ENCODE results near the gene ZNF784. TPM values are rescaled to one million over a fixed set of nuclear protein-coding genes. Genes with fewer than 3 reads are reported as not detected.
A peak's percentile ranks its signal among the peaks of the same experiment; 100 is the strongest.

Gene ZNF784
- polyA plus RNA-seq, 1 experiment: 1.9 TPM

DNA sequence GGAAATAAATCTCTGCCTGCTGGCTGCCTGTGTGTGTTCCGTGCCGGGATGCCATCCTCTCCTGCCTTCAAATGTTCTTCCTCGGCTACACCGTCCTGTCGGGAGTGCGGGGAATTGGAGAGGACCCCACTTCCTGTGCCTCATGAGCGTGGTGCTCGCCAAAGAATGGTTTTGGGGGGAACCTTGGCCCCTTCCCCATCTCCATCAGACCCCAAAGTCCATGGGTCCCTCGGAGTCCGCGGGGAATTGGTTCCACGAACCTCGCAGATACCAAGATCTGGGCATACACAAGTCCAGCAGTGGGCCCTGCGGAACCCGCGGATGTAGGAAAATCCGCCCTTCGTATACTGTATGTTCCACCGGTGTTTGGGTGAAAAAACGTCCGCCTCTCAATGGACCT, 21.3 kb downstream of the ZNF784 start:
- H3K27ac ChIP-seq (ENCODE audit: low read depth, low read length): no peak overlapping the region
- no peak for DNase-seq (ENCODE audit: low read depth, low spot score)
- no peaks in the 10 kb centered on the region for H3K27me3 ChIP-seq (ENCODE audit: control insufficient read depth, insufficient read depth, low read length)
- POLR2A ChIA-PET: no interaction called here
- CTCF ChIA-PET: no interaction called here
- peaks cover 13% of the 10 kb centered on the region; the same call in 1 of the 2 replicates for H3K9me3 ChIP-seq (ENCODE audit: control insufficient read depth, insufficient read depth, low read length)
- TF ChIP-seq, protein P1, sequence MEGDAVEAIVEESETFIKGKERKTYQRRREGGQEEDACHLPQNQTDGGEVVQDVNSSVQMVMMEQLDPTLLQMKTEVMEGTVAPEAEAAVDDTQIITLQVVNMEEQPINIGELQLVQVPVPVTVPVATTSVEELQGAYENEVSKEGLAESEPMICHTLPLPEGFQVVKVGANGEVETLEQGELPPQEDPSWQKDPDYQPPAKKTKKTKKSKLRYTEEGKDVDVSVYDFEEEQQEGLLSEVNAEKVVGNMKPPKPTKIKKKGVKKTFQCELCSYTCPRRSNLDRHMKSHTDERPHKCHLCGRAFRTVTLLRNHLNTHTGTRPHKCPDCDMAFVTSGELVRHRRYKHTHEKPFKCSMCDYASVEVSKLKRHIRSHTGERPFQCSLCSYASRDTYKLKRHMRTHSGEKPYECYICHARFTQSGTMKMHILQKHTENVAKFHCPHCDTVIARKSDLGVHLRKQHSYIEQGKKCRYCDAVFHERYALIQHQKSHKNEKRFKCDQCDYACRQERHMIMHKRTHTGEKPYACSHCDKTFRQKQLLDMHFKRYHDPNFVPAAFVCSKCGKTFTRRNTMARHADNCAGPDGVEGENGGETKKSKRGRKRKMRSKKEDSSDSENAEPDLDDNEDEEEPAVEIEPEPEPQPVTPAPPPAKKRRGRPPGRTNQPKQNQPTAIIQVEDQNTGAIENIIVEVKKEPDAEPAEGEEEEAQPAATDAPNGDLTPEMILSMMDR (IDR thresholded peaks at IDR 0.05; ENCODE audit: low read depth, low read length): no peak
- no peak overlapping the region for H3K4me3 ChIP-seq (ENCODE audit: low read depth, low read length)

DNA sequence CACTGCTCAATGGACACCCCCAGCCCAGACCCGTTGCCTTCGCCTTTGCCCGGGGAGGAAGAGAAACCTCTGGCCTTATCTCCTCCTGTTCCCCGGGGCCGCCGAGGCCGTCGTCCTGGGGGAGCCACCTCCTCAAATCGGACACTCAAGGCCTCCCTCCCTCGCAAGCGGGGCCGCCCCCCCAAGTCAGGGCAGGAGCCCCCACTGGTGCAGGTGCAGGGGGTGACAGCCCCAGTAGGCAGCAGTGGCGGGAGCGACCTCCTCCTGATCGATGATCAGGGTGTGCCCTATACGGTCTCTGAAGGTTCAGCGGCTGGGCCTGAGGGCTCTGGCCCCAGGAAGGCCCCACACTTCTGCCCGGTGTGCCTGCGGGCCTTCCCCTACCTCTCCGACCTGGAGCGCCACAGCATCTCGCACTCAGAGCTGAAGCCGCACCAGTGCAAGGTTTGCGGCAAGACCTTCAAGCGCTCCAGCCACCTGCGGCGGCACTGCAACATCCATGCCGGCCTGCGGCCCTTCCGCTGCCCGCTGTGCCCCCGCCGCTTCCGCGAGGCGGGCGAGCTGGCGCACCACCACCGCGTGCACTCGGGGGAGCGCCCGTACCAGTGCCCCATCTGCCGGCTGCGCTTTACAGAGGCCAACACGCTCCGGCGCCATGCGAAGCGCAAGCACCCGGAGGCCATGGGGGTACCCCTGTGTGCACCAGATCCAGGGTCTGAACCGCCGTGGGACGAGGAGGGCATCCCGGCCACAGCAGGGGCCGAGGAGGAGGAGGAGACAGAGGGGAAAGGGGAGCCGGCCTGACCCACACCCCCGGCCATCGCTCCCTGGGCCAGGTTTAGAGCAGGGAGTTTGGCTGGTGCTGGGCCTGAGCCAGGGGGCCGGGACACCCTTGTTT, 22.0 kb downstream of the ZNF784 start:
- Histone ChIP-seq H3K4me3 (ENCODE audit: low read depth, low read length) (no peak overlapping the region), H3K27me3 (ENCODE audit: control insufficient read depth, insufficient read depth, low read length) (no peaks in the 10 kb centered on the region), H3K27ac (ENCODE audit: low read depth, low read length) (no peak overlapping the region), H3K9me3 (ENCODE audit: control insufficient read depth, insufficient read depth, low read length) (peaks cover 16% of the 10 kb centered on the region; the same call in 1 of the 2 replicates)
- TF ChIP-seq, protein P1 (IDR thresholded peaks at IDR 0.05; ENCODE audit: low read depth, low read length): no peak
- CTCF ChIA-PET: interaction anchor here (0.5 kb wide), 1 partner anchor 574 kb away, joined by 4 read pairs; the partner anchor contains the start of gene GALP
- DNase-seq (ENCODE audit: low read depth, low spot score): no peak
- POLR2A ChIA-PET: no interaction called here

DNA sequence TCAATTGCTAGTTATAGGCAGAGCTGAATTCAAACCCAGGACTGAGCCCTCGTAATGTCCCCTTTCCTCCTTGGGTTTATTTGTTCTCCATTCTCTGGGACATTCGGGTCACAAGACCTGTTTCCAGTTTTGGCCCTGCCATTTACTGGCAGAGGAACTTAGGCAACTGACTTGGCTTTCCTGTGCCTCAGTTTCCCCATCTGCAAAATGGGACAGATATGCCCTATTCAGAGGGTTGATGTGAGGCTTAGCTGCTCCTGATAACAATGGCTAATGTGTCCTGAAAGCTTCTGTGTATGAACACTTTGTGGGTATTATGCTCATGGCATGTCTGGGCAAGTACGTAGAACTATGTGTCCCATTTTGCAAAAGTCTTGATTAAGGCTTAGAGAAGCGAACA, 23.3 kb downstream of the ZNF784 start:
- ChIA-PET POLR2A (no interaction called here), CTCF (interaction anchor here (0.5 to 1.2 kb wide), 2 partner anchors 15 to 32 kb away, joined by 3 read pairs; no protein-coding TSS in a partner anchor)
- TF ChIP-seq, protein P1 (IDR thresholded peaks at IDR 0.05; ENCODE audit: low read depth, low read length): no peak
- H3K27me3 ChIP-seq (ENCODE audit: control insufficient read depth, insufficient read depth, low read length): no peaks in the 10 kb centered on the region
- peaks cover 16% of the 10 kb centered on the region; the same call in 1 of the 2 replicates for H3K9me3 ChIP-seq (ENCODE audit: control insufficient read depth, insufficient read depth, low read length)
- peak overlapping the region; percentile 87 for H3K4me3 ChIP-seq (ENCODE audit: low read depth, low read length)
- no peak overlapping the region for H3K27ac ChIP-seq (ENCODE audit: low read depth, low read length)
- no peak for DNase-seq (ENCODE audit: low read depth, low spot score)

DNA sequence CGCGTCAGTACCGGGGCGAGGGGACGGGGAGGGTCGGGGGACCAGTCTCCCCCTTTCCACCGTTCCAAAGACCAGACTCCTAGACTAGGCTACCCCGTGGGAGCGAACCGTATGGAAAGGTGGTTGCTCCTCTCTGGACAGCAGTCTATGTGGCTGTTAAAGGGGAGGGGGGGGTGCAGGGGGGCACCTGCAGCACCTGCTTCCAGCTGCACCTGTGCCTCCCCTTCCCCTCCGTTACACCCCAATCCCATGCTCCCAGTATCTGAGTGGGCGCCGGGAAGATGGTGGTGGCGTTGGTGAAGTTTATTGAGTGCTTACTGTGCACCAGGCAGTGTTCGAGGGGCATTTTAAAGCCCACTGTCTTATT, 23.7 kb downstream of the ZNF784 start:
- Histone ChIP-seq H3K4me3 (ENCODE audit: low read depth, low read length) (peak overlapping the region; percentile 87), H3K27me3 (ENCODE audit: control insufficient read depth, insufficient read depth, low read length) (no peaks in the 10 kb centered on the region), H3K27ac (ENCODE audit: low read depth, low read length) (no peak overlapping the region), H3K9me3 (ENCODE audit: control insufficient read depth, insufficient read depth, low read length) (peaks cover 16% of the 10 kb centered on the region; the same call in 1 of the 2 replicates)
- no peak for DNase-seq (ENCODE audit: low read depth, low spot score)
- ChIA-PET CTCF (interaction anchor here (0.5 to 1.2 kb wide), 2 partner anchors 15 to 32 kb away, joined by 3 read pairs; no protein-coding TSS in a partner anchor), POLR2A (interaction anchor here (0.6 to 1.0 kb wide), 4 partner anchors 12 to 34 kb away, joined by 3 to 4 read pairs (median 3); no protein-coding TSS in a partner anchor)
- TF ChIP-seq, protein P1 (IDR thresholded peaks at IDR 0.05; ENCODE audit: low read depth, low read length): no peak

Measured in AG04450 (cell line).